DND-41 (cell line): ENCODE data around the gene RPL13A.

Experiments
- CTCF ChIP-seq: IDR thresholded peaks from 2 replicates; pipeline ENCODE4 v1.5.1; 2012; ENCODE audit warnings: borderline replicate concordance, low read length, moderate library complexity, mild to moderate bottlenecking; ENCODE audit not compliant: poor library complexity, severe bottlenecking; ENCODE audit errors: extremely low read depth
- EZH2 ChIP-seq: IDR thresholded peaks from 3 replicates; pipeline ENCODE4 v1.6.1; 2012; ENCODE audit warnings: borderline replicate concordance, low read depth, mild to moderate bottlenecking, moderate library complexity, low read length, inconsistent platforms; ENCODE audit not compliant: severe bottlenecking

- no peak for TF ChIP-seq CTCF
- no peak for TF ChIP-seq EZH2
Observed at GRCh38 chr19:49486232-49486631, 1.2 kb upstream of the RPL13A start.
